H1 (cell line): ENCODE data around the gene CLEC14A. TPM values are rescaled to one million over a fixed set of nuclear protein-coding genes. Genes with fewer than 3 reads are reported as not detected.

ENCODE experiments used
- CTCF ChIA-PET: fragments of 300-600 bp; sonication (Branson Sonifier 250); formaldehyde crosslinking; loops from one replicate; lab custom pipeline; 2021; ENCODE audit not compliant: partially characterized antibody; lab: Charles Lee
- POLR2A ChIA-PET: fragments of 300-600 bp; sonication (Branson Sonifier 250); formaldehyde crosslinking; loops from one replicate; lab custom pipeline; 2021; ENCODE audit warnings: inconsistent platforms; ENCODE audit not compliant: partially characterized antibody; lab: Charles Lee
- DNase-seq, 2 experiments: peaks; one replicate each; pipeline versions ENCODE4 v3.0.0 to v3.0.0-alpha.2; 2010 to 2022; ENCODE audit warnings: low spot score in 2 of 2, low read depth in 1 of 2, mixed read lengths in 1 of 2
- FAIRE-seq: peaks from 2 replicates; lab custom pipeline; 2011; peaks lifted over from hg19 to GRCh38; lab: Jason Lieb, UNC
- H2AFZ ChIP-seq: 2 replicates; pipeline ENCODE4 v1.8.1; 2012; ENCODE audit warnings: low read length, inconsistent platforms
- H2AK5ac ChIP-seq: 2 replicates; pipeline ENCODE4 v1.6.1; 2013; ENCODE audit warnings: low read depth, low read length
- H2BK120ac ChIP-seq: replicated peaks from 2 replicates; pipeline ENCODE3; 2013; ENCODE audit warnings: low read depth, low read length, inconsistent platforms
- H2BK12ac ChIP-seq: 2 replicates; pipeline ENCODE4 v1.6.1; 2013; ENCODE audit warnings: low read depth, low read length
- H2BK15ac ChIP-seq: 2 replicates; pipeline ENCODE4 v1.6.1; 2013; ENCODE audit warnings: low read length
- H2BK20ac ChIP-seq: 2 replicates; pipeline ENCODE4 v1.6.1; 2013; ENCODE audit warnings: low read length
- H2BK5ac ChIP-seq: 2 replicates; pipeline ENCODE4 v1.6.1; 2013; ENCODE audit warnings: low read depth, low read length
- H3K14ac ChIP-seq: 2 replicates; pipeline ENCODE4 v1.6.1; 2013; ENCODE audit warnings: inconsistent platforms; ENCODE audit not compliant: insufficient read length
- H3K18ac ChIP-seq: 2 replicates; pipeline ENCODE4 v1.6.1; 2013; ENCODE audit warnings: low read length; ENCODE audit errors: extremely low read depth
- H3K23ac ChIP-seq: 2 replicates; pipeline ENCODE4 v1.6.1; 2013; ENCODE audit warnings: inconsistent platforms; ENCODE audit not compliant: insufficient read length
- H3K23me2 ChIP-seq: 2 replicates; pipeline ENCODE4 v1.6.1; 2013; ENCODE audit warnings: low read depth, low read length
- H3K27ac ChIP-seq: 2 replicates; pipeline ENCODE4 v1.6.1; 2011; ENCODE audit warnings: low read depth, low read length, inconsistent platforms
- H3K27me3 ChIP-seq, 4 experiments: replicated peaks in 1 of 4; 1 replicate in 1 of 4; 2 replicates in 3 of 4; pipeline versions ENCODE4 v1.6.1 to v1.8.1; 2011 to 2013; ENCODE audit warnings: low read length in 3 of 4, mild to moderate bottlenecking in 3 of 4, inconsistent platforms in 2 of 4, mixed read lengths in 2 of 4, moderate library complexity in 1 of 4; ENCODE audit not compliant: control insufficient read depth in 3 of 4, insufficient read depth in 3 of 4; ENCODE audit errors: extremely low read depth in 1 of 4
- H3K36me3 ChIP-seq, 4 experiments: 2 replicates each; pipeline versions ENCODE4 v1.6.1 to v1.8.1; 2011 to 2013; ENCODE audit warnings: mild to moderate bottlenecking in 4 of 4, low read length in 3 of 4, moderate library complexity in 2 of 4, control low read depth in 1 of 4, inconsistent platforms in 1 of 4; ENCODE audit not compliant: insufficient read depth in 4 of 4, control insufficient read depth in 2 of 4
- H3K4ac ChIP-seq: replicated peaks from 2 replicates; pipeline ENCODE3; 2013; ENCODE audit warnings: low read length, low read depth, mixed read lengths, inconsistent platforms; ENCODE audit not compliant: insufficient read length
- H3K4me1 ChIP-seq, 4 experiments: replicated peaks in 1 of 4; 1 replicate in 1 of 4; 2 replicates in 3 of 4; pipeline versions ENCODE4 v1.6.1 to v1.8.1; 2011 to 2013; ENCODE audit warnings: low read length in 3 of 4, inconsistent platforms in 2 of 4, mixed read lengths in 1 of 4; ENCODE audit not compliant: insufficient read depth in 4 of 4, control insufficient read depth in 3 of 4
- H3K4me2 ChIP-seq, 2 experiments: 2 replicates each; pipeline versions ENCODE4 v1.6.1 to v1.8.1; 2011 to 2013; ENCODE audit warnings: low read depth in 2 of 2, low read length in 2 of 2, control low read depth in 1 of 2, inconsistent platforms in 1 of 2, mild to moderate bottlenecking in 1 of 2; ENCODE audit not compliant: insufficient read depth in 1 of 2
- H3K4me3 ChIP-seq, 4 experiments: fragments of 200-600, 300-600 bp in 1 of 4; sonication (generic), shearing (Covaris generic), sonication (Bioruptor Twin) in 1 of 4; 2 replicates each; pipeline versions ENCODE4 v1.5.1 to v1.8.1; 2011 to 2016; ENCODE audit warnings: low read length in 4 of 4, low read depth in 3 of 4, control low read depth in 2 of 4, inconsistent platforms in 2 of 4, mild to moderate bottlenecking in 2 of 4, mixed read lengths in 1 of 4, moderate library complexity in 1 of 4; ENCODE audit not compliant: insufficient read depth in 2 of 4; ENCODE audit errors: extremely low read depth in 1 of 4
- H3K56ac ChIP-seq: replicated peaks from 2 replicates; pipeline ENCODE3; 2013; ENCODE audit warnings: low read depth, mild to moderate bottlenecking, mixed read lengths, low read length, inconsistent platforms; ENCODE audit not compliant: insufficient read length
- H3K79me1 ChIP-seq: 2 replicates; pipeline ENCODE4 v1.6.1; 2013; ENCODE audit warnings: low read depth, low read length, control low read depth
- H3K79me2 ChIP-seq, 2 experiments: 2 replicates each; pipeline versions ENCODE4 v1.6.1 to v1.8.1; 2012 to 2013; ENCODE audit warnings: low read length in 2 of 2, mild to moderate bottlenecking in 2 of 2, inconsistent platforms in 1 of 2; ENCODE audit not compliant: insufficient read depth in 2 of 2, control insufficient read depth in 1 of 2
- H3K9ac ChIP-seq, 4 experiments: replicated peaks in 1 of 4; 1 replicate in 1 of 4; 2 replicates in 3 of 4; pipeline versions ENCODE4 v1.6.1 to v1.8.1; 2011 to 2013; ENCODE audit warnings: low read depth in 3 of 4, low read length in 3 of 4, control low read depth in 2 of 4, mild to moderate bottlenecking in 2 of 4, moderate library complexity in 2 of 4, inconsistent platforms in 1 of 4; ENCODE audit errors: extremely low read depth in 1 of 4
- H3K9me3 ChIP-seq, 2 experiments: 2 replicates each; pipeline versions ENCODE4 v1.6.1 to v1.8.1; 2012 to 2013; ENCODE audit warnings: mild to moderate bottlenecking in 2 of 2, moderate library complexity in 2 of 2, control low read depth in 1 of 2, inconsistent platforms in 1 of 2, low read depth in 1 of 2, low read length in 1 of 2, mixed read lengths in 1 of 2; ENCODE audit not compliant: insufficient read depth in 2 of 2
- H4K20me1 ChIP-seq, 2 experiments: replicated peaks in 1 of 2; 2 replicates each; pipeline versions ENCODE3 to v1.8.1; 2011 to 2013; ENCODE audit warnings: inconsistent platforms in 2 of 2, low read length in 2 of 2, mild to moderate bottlenecking in 1 of 2; ENCODE audit not compliant: insufficient read depth in 2 of 2, control insufficient read depth in 1 of 2
- H4K5ac ChIP-seq: 2 replicates; pipeline ENCODE4 v1.6.1; 2013; ENCODE audit warnings: low read length, low read depth, mixed read lengths, inconsistent platforms; ENCODE audit not compliant: insufficient read length
- H4K8ac ChIP-seq: 2 replicates; pipeline ENCODE4 v1.8.0; 2013; ENCODE audit warnings: mild to moderate bottlenecking, moderate library complexity, low read length, inconsistent platforms; ENCODE audit not compliant: insufficient read depth; ENCODE audit errors: extremely low read depth
- H4K91ac ChIP-seq: replicated peaks from 2 replicates; pipeline ENCODE3; 2013; ENCODE audit warnings: low read length, mixed read lengths, inconsistent platforms; ENCODE audit not compliant: insufficient read length
- CBX5 ChIP-seq: fragments of 300-800, 300-1000 bp; sonication (generic); IDR thresholded peaks from 2 replicates; pipeline ENCODE4 v1.7.1; 2016; ENCODE audit warnings: antibody characterized with exemption, low read length, low read depth
- CREB1 ChIP-seq: IDR thresholded peaks from 2 replicates; pipeline ENCODE4 v1.6.1; 2012; ENCODE audit warnings: inconsistent platforms
- JUND ChIP-seq: IDR thresholded peaks from 2 replicates; pipeline ENCODE4 v1.6.1; 2011; ENCODE audit warnings: mild to moderate bottlenecking, improper control_type of control experiment, low read length
- KDM5A ChIP-seq: fragments of 200-600 bp; IDR thresholded peaks from 2 replicates; pipeline ENCODE4 v1.7.1; 2012; ENCODE audit warnings: mild to moderate bottlenecking, low read length, inconsistent platforms, mixed read lengths
- POLR2A ChIP-seq, 2 experiments: IDR thresholded peaks; 1 replicate in 1 of 2; 2 replicates in 1 of 2; pipeline ENCODE4 v1.6.1; 2011; ENCODE audit warnings: low read depth in 2 of 2, low read length in 2 of 2, mild to moderate bottlenecking in 2 of 2; ENCODE audit errors: control extremely low read depth in 1 of 2
- RAD21 ChIP-seq, 2 experiments: IDR thresholded peaks in 1 of 2; conservative IDR thresholded peaks in 1 of 2; 2 replicates each; pipeline ENCODE4 v1.6.1; 2011; ENCODE audit warnings: low read depth in 2 of 2, low read length in 2 of 2, improper control_type of control experiment in 1 of 2, inconsistent platforms in 1 of 2, mild to moderate bottlenecking in 1 of 2, moderate library complexity in 1 of 2
- SIX5 ChIP-seq: IDR thresholded peaks from 2 replicates; pipeline ENCODE4 v1.6.1; 2011; ENCODE audit warnings: mild to moderate bottlenecking, low read depth, low read length
- TAF7 ChIP-seq: optimal IDR thresholded peaks from 2 replicates; pipeline ENCODE3; 2011; ENCODE audit warnings: low read depth, mild to moderate bottlenecking, inconsistent platforms, low read length, moderate library complexity, borderline replicate concordance
- TCF12 ChIP-seq: IDR thresholded peaks from 2 replicates; pipeline ENCODE4 v1.6.1; 2011; ENCODE audit warnings: low read depth, mild to moderate bottlenecking, low read length
- ZNF274 ChIP-seq: IDR thresholded peaks from 2 replicates; pipeline ENCODE4 v1.7.0; 2012; ENCODE audit warnings: low read length, borderline replicate concordance; ENCODE audit errors: extremely low read depth
- WGBS, 2 experiments: shearing (Covaris generic) in 1 of 2; methylation state at CpG; one replicate each; pipeline versions ENCODE4 v1.1.6 to v1.1.7; 2013 to 2015; ENCODE audit warnings: low lambda C conversion rate in 2 of 2, mixed read lengths in 2 of 2, inconsistent platforms in 1 of 2, low coverage in 1 of 2, missing lambda C conversion rate in 1 of 2; ENCODE audit not compliant: insufficient replicate concordance in 2 of 2, insufficient coverage in 1 of 2, insufficient read length in 1 of 2; ENCODE audit errors: extremely low coverage in 1 of 2, missing lambda C conversion rate in 1 of 2; 5-methylcytosine and 5-hydroxymethylcytosine counted together
- polyA plus RNA-seq, 7 experiments: library from polyadenylated mRNA; depleted of rRNA in 3 of 7; stranded (reverse) in 5 of 7; unstranded in 2 of 7; fragments of >200 nt in 5 of 7; fragments of 200-250 nt in 2 of 7; gene quantifications; 1 replicate in 5 of 7; 2 replicates in 1 of 7; 4 replicates in 1 of 7; pipeline versions ENCODE4 v1.2.1 to v1.2.3, GENCODE V29; 2011 to 2013; ENCODE audit warnings: missing spikeins in 2 of 7, mixed read lengths in 2 of 7
- total RNA-seq: library from RNA; stranded (reverse); fragmentation: NEBNext Ultra II Directional; extraction: Animal tissue kit (Norgen Biotek cat#: 25700); gene quantifications from 2 replicates; pipeline ENCODE4 v1.2.1, GENCODE V29; 2021

CLEC14A gene
- total and polyA plus RNA-seq, 2 of the 8 experiments (the other 6 are each of a cell fraction or from before 2014, with no cell fraction given) = 0.09 to 0.13 TPM

GRCh38 chr14:38205949-38206665 is 49.8 kb downstream of the CLEC14A start:
- CTCF ChIA-PET = interaction anchor here (0.7 to 1.6 kb wide), 5 partner anchors 9 to 303 kb away, joined by 3 to 4 read pairs (median 3); no protein-coding TSS in a partner anchor
- Histone ChIP-seq H3K23ac (no peak overlapping the region), H3K18ac (no peak overlapping the region), H3K4me1 (peaks cover 3 to 20% (median 12%) of the 10 kb centered on the region in 4 experiments), H4K5ac (no peak overlapping the region), H3K36me3 (peaks cover 0 to 5% (median under 1%) of the 10 kb centered on the region in 4 experiments; a peak in 3 of 8 replicates), H3K4me2 (no peak overlapping the region), H2AK5ac (no peak overlapping the region), H4K91ac (no peak overlapping the region), H3K9ac (no peak overlapping the region), H4K8ac (no peak overlapping the region), H3K14ac (no peak overlapping the region), H3K4ac (no peak overlapping the region), H2AFZ (no peak overlapping the region), H2BK20ac (no peak overlapping the region), H3K79me1 (no peaks in the 10 kb centered on the region), H3K56ac (no peak overlapping the region), H2BK15ac (no peak overlapping the region), H2BK5ac (no peak overlapping the region), H3K23me2 (peaks cover 12% of the 10 kb centered on the region), H3K9me3 (peaks cover 4 to 10% of the 10 kb centered on the region in 2 experiments; a peak in 2 of 4 replicates), H3K79me2 (no peaks in the 10 kb centered on the region), H2BK120ac (no peak overlapping the region), H4K20me1 (peaks cover 8 to 12% of the 10 kb centered on the region in 2 experiments), H2BK12ac (no peak overlapping the region), H3K27ac (no peak overlapping the region), H3K27me3 (peaks cover 44 to 55% (median 52%) of the 10 kb centered on the region in 4 experiments), H3K4me3 (no peak overlapping the region)
- DNase-seq = no peak
- 66% methylated on average over 5 of the region's 5 CpGs; no CpG with 5 or more reads in 1 of the 2 experiments for WGBS, 2 experiments
- POLR2A ChIA-PET = interaction anchor here (0.8 to 8.9 kb wide), 22 partner anchors 8 to 396 kb away, joined by 3 to 70 read pairs (median 4); partner anchors contain the start of gene CLEC14A
- FAIRE-seq = no peak
- TF ChIP-seq JUND (no peak), TAF7 (no peak), KDM5A (no peak), TCF12 (no peak), SIX5 (no peak), CREB1 (no peak), CBX5 (no peak), RAD21 (IDR thresholded peaks at IDR 0.05 in 1 of 2, conservative IDR thresholded peaks at IDR 0.05 in 1 of 2; ENCODE audit: low read depth in 2 of 2, low read length in 2 of 2) (no peak), ZNF274 (no peak), POLR2A (IDR thresholded peaks at IDR 0.05; ENCODE audit: control extremely low read depth in 1 of 2, low read depth in 2 of 2, low read length in 2 of 2) (peak; percentile 75 to 84)
